Measurements from ENCODE around the gene NHSL1. TPM values are rescaled to one million over a fixed set of nuclear protein-coding genes. Genes with fewer than 3 reads are reported as not detected.

Gene NHSL1
- polyA plus RNA-seq, 1 experiment = 10.5 TPM

GRCh38 chr6:138410972-138411880 lies 88.1 kb downstream of the NHSL1 start:
- H3K27me3 ChIP-seq (ENCODE audit: control insufficient read depth, insufficient read depth, low read length) = no peaks in the 10 kb centered on the region
- TF ChIP-seq CTCF (IDR thresholded peaks at IDR 0.05; ENCODE audit: low read depth, low read length) = no peak
- no peak overlapping the region for H3K4me3 ChIP-seq (ENCODE audit: low read depth, low read length)
- no peak for DNase-seq (ENCODE audit: low read depth, low spot score)
- H3K9me3 ChIP-seq (ENCODE audit: control insufficient read depth, insufficient read depth, low read length) = no peaks in the 10 kb centered on the region
- no peak overlapping the region for H3K27ac ChIP-seq (ENCODE audit: low read depth, low read length)
- ChIA-PET CTCF (interaction anchor here (0.6 to 1.4 kb wide), 5 partner anchors 17 to 355 kb away, joined by 3 to 6 read pairs (median 3); no protein-coding TSS in a partner anchor), POLR2A (no interaction called here)

DNA sequence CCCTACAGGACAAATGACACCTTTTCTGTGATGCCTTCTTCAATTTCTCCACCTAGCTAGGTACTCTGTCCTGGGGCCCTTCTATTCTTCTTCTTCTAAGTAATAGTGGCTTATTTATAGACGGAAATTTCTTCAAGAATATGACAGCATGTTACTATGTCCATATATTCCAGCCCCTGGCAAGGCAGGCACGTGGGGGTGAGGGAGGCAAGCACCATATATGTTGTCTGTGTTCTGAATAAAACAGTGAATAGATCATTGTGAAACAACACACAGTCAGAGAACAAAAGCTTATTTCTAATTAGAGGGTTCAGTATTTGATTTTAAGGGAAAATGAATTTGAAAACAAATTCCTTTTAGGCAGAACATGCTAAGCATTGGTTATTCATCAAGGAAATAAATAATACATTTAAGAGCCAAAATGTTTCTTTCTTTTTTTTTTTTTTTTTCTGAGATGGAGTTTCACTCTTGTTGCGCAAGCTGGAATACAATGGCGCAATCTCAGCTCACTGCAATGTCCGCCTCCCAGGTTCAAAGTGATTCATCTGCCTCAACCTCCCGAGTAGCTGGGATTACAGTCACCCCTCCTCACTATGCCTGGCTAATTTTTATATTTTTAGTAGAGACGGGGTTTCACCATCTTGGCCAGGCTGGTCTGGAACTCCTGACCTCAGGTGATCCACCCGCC lies 89.1 kb downstream of the NHSL1 start:
- no peaks in the 10 kb centered on the region for H3K27me3 ChIP-seq (ENCODE audit: control insufficient read depth, insufficient read depth, low read length)
- H3K9me3 ChIP-seq (ENCODE audit: control insufficient read depth, insufficient read depth, low read length) = no peaks in the 10 kb centered on the region
- no peak for TF ChIP-seq CTCF (IDR thresholded peaks at IDR 0.05; ENCODE audit: low read depth, low read length)
- peak; percentile 32 for DNase-seq (ENCODE audit: low read depth, low spot score)
- H3K4me3 ChIP-seq (ENCODE audit: low read depth, low read length) = no peak overlapping the region
- peak overlapping the region; percentile 34 for H3K27ac ChIP-seq (ENCODE audit: low read depth, low read length)
- POLR2A ChIA-PET = interaction anchor here (0.7 kb wide), 1 partner anchor 162 kb away, joined by 3 read pairs; no protein-coding TSS in a partner anchor
- CTCF ChIA-PET = interaction anchor here (0.9 to 1.4 kb wide), 5 partner anchors 19 to 301 kb away, joined by 3 to 6 read pairs (median 4); no protein-coding TSS in a partner anchor

GRCh38 chr6:138406443-138406842 lies 92.9 kb downstream of the NHSL1 start:
- TF ChIP-seq CTCF (IDR thresholded peaks at IDR 0.05; ENCODE audit: low read depth, low read length) = no peak
- no peak for DNase-seq (ENCODE audit: low read depth, low spot score)
- ChIA-PET CTCF (no interaction called here), POLR2A (no interaction called here)
- Histone ChIP-seq H3K27ac (ENCODE audit: low read depth, low read length) (no peak overlapping the region), H3K27me3 (ENCODE audit: control insufficient read depth, insufficient read depth, low read length) (peaks cover 2% of the 10 kb centered on the region), H3K9me3 (ENCODE audit: control insufficient read depth, insufficient read depth, low read length) (no peaks in the 10 kb centered on the region), H3K4me3 (ENCODE audit: low read depth, low read length) (no peak overlapping the region)

DNA sequence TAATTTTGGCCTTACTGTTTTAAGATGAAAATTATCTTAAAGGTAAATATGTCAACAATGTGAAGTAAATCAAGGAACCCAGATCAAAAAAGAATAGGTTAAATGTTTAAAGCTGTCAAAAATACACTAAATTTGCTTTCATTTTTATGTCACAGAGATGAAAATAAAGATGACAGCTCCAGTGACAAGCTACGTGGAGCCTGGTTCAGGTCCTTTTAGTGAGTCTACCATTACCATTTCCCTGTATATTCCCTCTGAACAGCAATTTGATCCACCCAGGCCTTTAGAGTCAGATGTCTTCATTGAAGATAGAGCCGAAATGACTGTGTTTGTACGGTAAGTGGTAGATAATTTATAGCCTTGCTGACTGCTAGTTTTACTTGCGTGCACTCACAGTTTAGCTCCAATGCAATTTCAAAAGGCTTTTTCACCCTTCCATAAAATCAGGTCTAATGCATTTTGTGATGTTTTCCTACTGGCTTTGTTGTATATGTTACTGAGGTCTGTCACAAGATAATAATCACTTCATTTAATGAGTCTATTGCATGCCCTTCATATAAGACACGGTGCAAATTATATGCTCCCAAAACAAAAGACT lies 93.4 kb downstream of the NHSL1 start:
- H3K27ac ChIP-seq (ENCODE audit: low read depth, low read length) = no peak overlapping the region
- peaks cover 2% of the 10 kb centered on the region for H3K27me3 ChIP-seq (ENCODE audit: control insufficient read depth, insufficient read depth, low read length)
- ChIA-PET CTCF (interaction anchor here (1.5 to 1.8 kb wide), 3 partner anchors 10 to 360 kb away, joined by 3 to 4 read pairs (median 4); no protein-coding TSS in a partner anchor), POLR2A (no interaction called here)
- TF ChIP-seq CTCF (IDR thresholded peaks at IDR 0.05; ENCODE audit: low read depth, low read length) = no peak
- H3K9me3 ChIP-seq (ENCODE audit: control insufficient read depth, insufficient read depth, low read length) = no peaks in the 10 kb centered on the region
- no peak overlapping the region for H3K4me3 ChIP-seq (ENCODE audit: low read depth, low read length)
- no peak for DNase-seq (ENCODE audit: low read depth, low spot score)

All from AG04450 (cell line).